Liver (tissue), 9 donors: ENCODE measurements around the gene SLC38A5. TPM values are rescaled to one million over a fixed set of nuclear protein-coding genes. Genes with fewer than 3 reads are reported as not detected.

Source experiments
- DNase-seq: peaks from one replicate; pipeline ENCODE4 v3.0.0-alpha.2; 2017; ENCODE audit warnings: low spot score
- H3K27ac ChIP-seq, 2 donors: one replicate each; pipeline ENCODE4 v1.7.0; 2013; ENCODE audit warnings: inconsistent platforms in 2 of 2, low read length in 2 of 2, control low read depth in 1 of 2, low read depth in 1 of 2, mild to moderate bottlenecking in 1 of 2
- H3K27me3 ChIP-seq, 4 donors: one replicate each; pipeline versions ENCODE4 v1.6.1 to v1.7.0; 2013; ENCODE audit warnings: low read length in 3 of 4, inconsistent platforms in 1 of 4, mild to moderate bottlenecking in 1 of 4, moderate library complexity in 1 of 4; ENCODE audit not compliant: control insufficient read depth in 4 of 4, insufficient read depth in 4 of 4
- H3K36me3 ChIP-seq, 4 donors: one replicate each; pipeline versions ENCODE4 v1.6.1 to v1.7.0; 2013; ENCODE audit warnings: low read length in 3 of 4, mild to moderate bottlenecking in 3 of 4, low read depth in 1 of 4, moderate library complexity in 1 of 4; ENCODE audit not compliant: control insufficient read depth in 4 of 4, insufficient read depth in 3 of 4
- H3K4me1 ChIP-seq, 4 donors: one replicate each; pipeline versions ENCODE4 v1.6.1 to v1.7.0; 2013; ENCODE audit warnings: low read length in 3 of 4, mild to moderate bottlenecking in 3 of 4, moderate library complexity in 1 of 4; ENCODE audit not compliant: control insufficient read depth in 4 of 4, insufficient read depth in 4 of 4
- H3K4me3 ChIP-seq, 3 donors: one replicate each; pipeline versions ENCODE4 v1.6.1 to v1.7.0; 2013; ENCODE audit warnings: low read length in 3 of 3, control low read depth in 1 of 3, low read depth in 1 of 3, mild to moderate bottlenecking in 1 of 3
- H3K9ac ChIP-seq, 2 donors: one replicate each; pipeline ENCODE4 v1.7.0; 2013; ENCODE audit warnings: low read length in 2 of 2, mild to moderate bottlenecking in 2 of 2, moderate library complexity in 2 of 2, control low read depth in 1 of 2, low read depth in 1 of 2
- H3K9me3 ChIP-seq, 4 donors: one replicate each; pipeline versions ENCODE4 v1.6.1 to v1.7.0; 2013; ENCODE audit warnings: low read length in 3 of 4; ENCODE audit not compliant: control insufficient read depth in 4 of 4
- FOXA1 ChIP-seq: IDR thresholded peaks from 2 replicates; pipeline ENCODE4 v1.6.1; 2016; ENCODE audit warnings: antibody characterized with exemption
- FOXA2 ChIP-seq: IDR thresholded peaks from 2 replicates; pipeline ENCODE4 v1.6.1; 2016; ENCODE audit warnings: antibody characterized with exemption
- GABPA ChIP-seq, 2 donors: IDR thresholded peaks in 1 of 2; conservative IDR thresholded peaks in 1 of 2; 2 replicates each; pipeline ENCODE4 v1.6.1; 2016; ENCODE audit warnings: antibody characterized with exemption in 2 of 2, mild to moderate bottlenecking in 1 of 2, moderate library complexity in 1 of 2
- HNF4A ChIP-seq, 2 donors: conservative IDR thresholded peaks; 2 replicates each; pipeline ENCODE4 v1.6.1; 2016; ENCODE audit warnings: antibody characterized with exemption in 2 of 2, mild to moderate bottlenecking in 2 of 2
- HNF4G ChIP-seq: IDR thresholded peaks from 2 replicates; pipeline ENCODE4 v1.6.1; 2016; ENCODE audit warnings: antibody characterized with exemption
- JUND ChIP-seq, 2 donors: IDR thresholded peaks; 2 replicates each; pipeline ENCODE4 v1.6.1; 2016; ENCODE audit warnings: antibody characterized with exemption in 2 of 2
- MAX ChIP-seq: IDR thresholded peaks from 2 replicates; pipeline ENCODE4 v1.6.1; 2016; ENCODE audit warnings: antibody characterized with exemption
- NR2F2 ChIP-seq: IDR thresholded peaks from 2 replicates; pipeline ENCODE4 v1.6.1; 2016; ENCODE audit warnings: antibody characterized with exemption
- RAD21 ChIP-seq, 2 donors: IDR thresholded peaks; 2 replicates each; pipeline ENCODE4 v1.6.1; 2016; ENCODE audit warnings: antibody characterized with exemption in 2 of 2, mild to moderate bottlenecking in 2 of 2
- RXRA ChIP-seq, 2 donors: IDR thresholded peaks; 2 replicates each; pipeline ENCODE4 v1.6.1; 2017 to 2018; ENCODE audit warnings: antibody characterized with exemption in 2 of 2, mild to moderate bottlenecking in 1 of 2
- SP1 ChIP-seq: IDR thresholded peaks from 2 replicates; pipeline ENCODE4 v1.6.1; 2018; ENCODE audit warnings: antibody characterized with exemption, mild to moderate bottlenecking
- TAF1 ChIP-seq: conservative IDR thresholded peaks from 2 replicates; pipeline ENCODE4 v1.6.1; 2016; ENCODE audit warnings: antibody characterized with exemption, mild to moderate bottlenecking
- YY1 ChIP-seq: IDR thresholded peaks from 2 replicates; pipeline ENCODE4 v1.6.1; 2016; ENCODE audit warnings: antibody characterized with exemption, mild to moderate bottlenecking
- WGBS: extraction: QIAGEN DNeasy Blood & Tissue Kit; methylation state at CpG from one replicate; pipeline ENCODE4 v1.1.7; 2013; 5-methylcytosine and 5-hydroxymethylcytosine counted together
- polyA plus RNA-seq, 2 donors: library from polyadenylated mRNA; stranded (reverse) in 1 of 2; unstranded in 1 of 2; fragments of 200-250 nt in 1 of 2; fragments of >200 nt in 1 of 2; fragmentation: Nextera tagmentation in 1 of 2; extraction: Ambion mirVana in 1 of 2; gene quantifications; one replicate each; pipeline versions ENCODE4 v1.2.1 to v1.2.3, GENCODE V29; 2013 to 2015
- total RNA-seq, 2 donors: library from RNA; depleted of rRNA; stranded (reverse); fragments of >200 nt; gene quantifications; one replicate each; pipeline ENCODE4 v1.2.3, GENCODE V29; 2014
- TF ChIP-seq, protein P1 (sequence below): IDR thresholded peaks from 2 replicates; pipeline ENCODE4 v1.6.1; 2016; ENCODE audit warnings: antibody characterized with exemption
- TF ChIP-seq, protein P2 (sequence below): IDR thresholded peaks from 2 replicates; pipeline ENCODE4 v1.6.1; 2016; ENCODE audit warnings: antibody characterized with exemption, mild to moderate bottlenecking
- TF ChIP-seq, protein P3 (sequence below): fragments of 150-350 bp; IDR thresholded peaks from 2 replicates; pipeline ENCODE4 v1.5.1; 2017; ENCODE audit warnings: improper control_type of control experiment, low read depth, low read length; ENCODE audit not compliant: missing input control
- donor health status: healthy.
- donor health status: healthy.
- donor health status: healthy.
- donor health status: healthy.
- donor health status: healthy.

Gene SLC38A5
- total and polyA plus RNA-seq, 4 donors = 0.25 to 81.3 (median 0.45) TPM

- no peak overlapping the region for H3K4me3 ChIP-seq
- no peaks in the 10 kb centered on the region for H3K9me3 ChIP-seq
- no peak overlapping the region for H3K27ac ChIP-seq
- H3K9ac ChIP-seq = no peak overlapping the region
- no peaks in the 10 kb centered on the region for H3K4me1 ChIP-seq
- DNase-seq = no peak
- H3K27me3 ChIP-seq = no peaks in the 10 kb centered on the region
- H3K36me3 ChIP-seq = no peaks in the 10 kb centered on the region
- TF ChIP-seq RXRA (IDR thresholded peaks at IDR 0.05) (no peak), RAD21 (IDR thresholded peaks at IDR 0.05) (no peak), TAF1 (no peak), HNF4A (conservative IDR thresholded peaks at IDR 0.05) (no peak), HNF4G (no peak), MAX (no peak), YY1 (no peak), FOXA2 (no peak), FOXA1 (no peak), GABPA (IDR thresholded peaks at IDR 0.05 in 1 of 2, conservative IDR thresholded peaks at IDR 0.05 in 1 of 2) (no peak), NR2F2 (no peak), JUND (IDR thresholded peaks at IDR 0.05) (no peak)
- TF ChIP-seq, protein P1, sequence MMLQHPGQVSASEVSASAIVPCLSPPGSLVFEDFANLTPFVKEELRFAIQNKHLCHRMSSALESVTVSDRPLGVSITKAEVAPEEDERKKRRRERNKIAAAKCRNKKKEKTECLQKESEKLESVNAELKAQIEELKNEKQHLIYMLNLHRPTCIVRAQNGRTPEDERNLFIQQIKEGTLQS = no peak
- TF ChIP-seq, protein P2, sequence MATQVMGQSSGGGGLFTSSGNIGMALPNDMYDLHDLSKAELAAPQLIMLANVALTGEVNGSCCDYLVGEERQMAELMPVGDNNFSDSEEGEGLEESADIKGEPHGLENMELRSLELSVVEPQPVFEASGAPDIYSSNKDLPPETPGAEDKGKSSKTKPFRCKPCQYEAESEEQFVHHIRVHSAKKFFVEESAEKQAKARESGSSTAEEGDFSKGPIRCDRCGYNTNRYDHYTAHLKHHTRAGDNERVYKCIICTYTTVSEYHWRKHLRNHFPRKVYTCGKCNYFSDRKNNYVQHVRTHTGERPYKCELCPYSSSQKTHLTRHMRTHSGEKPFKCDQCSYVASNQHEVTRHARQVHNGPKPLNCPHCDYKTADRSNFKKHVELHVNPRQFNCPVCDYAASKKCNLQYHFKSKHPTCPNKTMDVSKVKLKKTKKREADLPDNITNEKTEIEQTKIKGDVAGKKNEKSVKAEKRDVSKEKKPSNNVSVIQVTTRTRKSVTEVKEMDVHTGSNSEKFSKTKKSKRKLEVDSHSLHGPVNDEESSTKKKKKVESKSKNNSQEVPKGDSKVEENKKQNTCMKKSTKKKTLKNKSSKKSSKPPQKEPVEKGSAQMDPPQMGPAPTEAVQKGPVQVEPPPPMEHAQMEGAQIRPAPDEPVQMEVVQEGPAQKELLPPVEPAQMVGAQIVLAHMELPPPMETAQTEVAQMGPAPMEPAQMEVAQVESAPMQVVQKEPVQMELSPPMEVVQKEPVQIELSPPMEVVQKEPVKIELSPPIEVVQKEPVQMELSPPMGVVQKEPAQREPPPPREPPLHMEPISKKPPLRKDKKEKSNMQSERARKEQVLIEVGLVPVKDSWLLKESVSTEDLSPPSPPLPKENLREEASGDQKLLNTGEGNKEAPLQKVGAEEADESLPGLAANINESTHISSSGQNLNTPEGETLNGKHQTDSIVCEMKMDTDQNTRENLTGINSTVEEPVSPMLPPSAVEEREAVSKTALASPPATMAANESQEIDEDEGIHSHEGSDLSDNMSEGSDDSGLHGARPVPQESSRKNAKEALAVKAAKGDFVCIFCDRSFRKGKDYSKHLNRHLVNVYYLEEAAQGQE = no peak
- TF ChIP-seq, protein P3, sequence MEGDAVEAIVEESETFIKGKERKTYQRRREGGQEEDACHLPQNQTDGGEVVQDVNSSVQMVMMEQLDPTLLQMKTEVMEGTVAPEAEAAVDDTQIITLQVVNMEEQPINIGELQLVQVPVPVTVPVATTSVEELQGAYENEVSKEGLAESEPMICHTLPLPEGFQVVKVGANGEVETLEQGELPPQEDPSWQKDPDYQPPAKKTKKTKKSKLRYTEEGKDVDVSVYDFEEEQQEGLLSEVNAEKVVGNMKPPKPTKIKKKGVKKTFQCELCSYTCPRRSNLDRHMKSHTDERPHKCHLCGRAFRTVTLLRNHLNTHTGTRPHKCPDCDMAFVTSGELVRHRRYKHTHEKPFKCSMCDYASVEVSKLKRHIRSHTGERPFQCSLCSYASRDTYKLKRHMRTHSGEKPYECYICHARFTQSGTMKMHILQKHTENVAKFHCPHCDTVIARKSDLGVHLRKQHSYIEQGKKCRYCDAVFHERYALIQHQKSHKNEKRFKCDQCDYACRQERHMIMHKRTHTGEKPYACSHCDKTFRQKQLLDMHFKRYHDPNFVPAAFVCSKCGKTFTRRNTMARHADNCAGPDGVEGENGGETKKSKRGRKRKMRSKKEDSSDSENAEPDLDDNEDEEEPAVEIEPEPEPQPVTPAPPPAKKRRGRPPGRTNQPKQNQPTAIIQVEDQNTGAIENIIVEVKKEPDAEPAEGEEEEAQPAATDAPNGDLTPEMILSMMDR = no peak
- 94% methylated on average over 11 of the region's 11 CpGs for WGBS
These were observed 9.5 kb downstream of the SLC38A5 start for GRCh38 chrX:48460606-48461005.

GRCh38 chrX:48460031-48460430, 10.0 kb downstream of the SLC38A5 start:
- Histone ChIP-seq H3K36me3 (no peaks in the 10 kb centered on the region), H3K4me1 (no peaks in the 10 kb centered on the region), H3K27ac (no peak overlapping the region), H3K9ac (no peak overlapping the region), H3K9me3 (no peaks in the 10 kb centered on the region), H3K4me3 (no peak overlapping the region), H3K27me3 (no peaks in the 10 kb centered on the region)
- TF ChIP-seq FOXA2 (no peak), FOXA1 (no peak), SP1 (no peak), TAF1 (no peak), GABPA (IDR thresholded peaks at IDR 0.05 in 1 of 2, conservative IDR thresholded peaks at IDR 0.05 in 1 of 2) (no peak), JUND (IDR thresholded peaks at IDR 0.05) (no peak)
- TF ChIP-seq, protein P1 = no peak
- TF ChIP-seq, protein P2 = no peak
- WGBS = 94% methylated on average over 3 of the region's 3 CpGs
- no peak for DNase-seq
